Suprapubic skin (tissue), 4 donors: Measurements from ENCODE around the gene STK17A. TPM values are rescaled to one million over a fixed set of nuclear protein-coding genes. Genes with fewer than 3 reads are reported as not detected.

Experiments used
- DNase-seq, 2 donors: peaks; one replicate each; pipeline ENCODE4 v3.0.0-alpha.2; 2019; ENCODE audit warnings: low spot score in 2 of 2
- H3K27ac ChIP-seq: fragments of 200-600 bp; sonication (generic); one replicate; pipeline ENCODE4 v1.5.1; 2019
- H3K27me3 ChIP-seq: fragments of 200-600 bp; sonication (generic); one replicate; pipeline ENCODE4 v1.5.1; 2019
- H3K36me3 ChIP-seq: fragments of 200-600 bp; sonication (generic); one replicate; pipeline ENCODE4 v1.5.1; 2019
- H3K4me1 ChIP-seq: fragments of 200-600 bp; sonication (generic); one replicate; pipeline ENCODE4 v1.5.1; 2019
- H3K4me3 ChIP-seq: fragments of 200-600 bp; sonication (generic); one replicate; pipeline ENCODE4 v1.5.1; 2019; ENCODE audit warnings: mild to moderate bottlenecking
- H3K9me3 ChIP-seq: fragments of 200-600 bp; sonication (generic); one replicate; pipeline ENCODE4 v1.5.1; 2019
- CTCF ChIP-seq, 2 donors: fragments of 200-600 bp in 1 of 2; fragments of 450-650 bp in 1 of 2; sonication (generic) in 1 of 2; IDR thresholded peaks; one replicate each; pipeline ENCODE4 v1.5.1; 2016 to 2019; ENCODE audit warnings: antibody characterized with exemption in 2 of 2, mild to moderate bottlenecking in 1 of 2, moderate library complexity in 1 of 2
- EP300 ChIP-seq: sonication (generic); formaldehyde crosslinking; IDR thresholded peaks from one replicate; pipeline ENCODE4 v1.6.1; 2017; ENCODE audit warnings: antibody characterized with exemption
- POLR2A ChIP-seq, 2 donors: fragments of 450-650 bp; IDR thresholded peaks; one replicate each; pipeline ENCODE4 v1.6.1; 2017; ENCODE audit warnings: antibody characterized with exemption in 2 of 2, mild to moderate bottlenecking in 2 of 2, moderate library complexity in 2 of 2
- POLR2AphosphoS5 ChIP-seq, 3 donors: sonication (generic); formaldehyde crosslinking; IDR thresholded peaks; one replicate each; pipeline ENCODE4 v1.6.1; 2017; ENCODE audit warnings: antibody characterized with exemption in 3 of 3
- WGBS: methylation state at CpG from one replicate; pipeline ENCODE4 v1.1.5; 2018; 5-methylcytosine and 5-hydroxymethylcytosine counted together
- total RNA-seq, 4 donors: library from RNA; depleted of rRNA; stranded (reverse); fragments of >200 nt; gene quantifications; one replicate each; pipeline ENCODE4 v1.1.0, GENCODE V29; 2016

The STK17A gene
- total RNA-seq, 4 donors from 2014 or later, result 14.2 to 18.3 (median 15.9) TPM

DNA sequence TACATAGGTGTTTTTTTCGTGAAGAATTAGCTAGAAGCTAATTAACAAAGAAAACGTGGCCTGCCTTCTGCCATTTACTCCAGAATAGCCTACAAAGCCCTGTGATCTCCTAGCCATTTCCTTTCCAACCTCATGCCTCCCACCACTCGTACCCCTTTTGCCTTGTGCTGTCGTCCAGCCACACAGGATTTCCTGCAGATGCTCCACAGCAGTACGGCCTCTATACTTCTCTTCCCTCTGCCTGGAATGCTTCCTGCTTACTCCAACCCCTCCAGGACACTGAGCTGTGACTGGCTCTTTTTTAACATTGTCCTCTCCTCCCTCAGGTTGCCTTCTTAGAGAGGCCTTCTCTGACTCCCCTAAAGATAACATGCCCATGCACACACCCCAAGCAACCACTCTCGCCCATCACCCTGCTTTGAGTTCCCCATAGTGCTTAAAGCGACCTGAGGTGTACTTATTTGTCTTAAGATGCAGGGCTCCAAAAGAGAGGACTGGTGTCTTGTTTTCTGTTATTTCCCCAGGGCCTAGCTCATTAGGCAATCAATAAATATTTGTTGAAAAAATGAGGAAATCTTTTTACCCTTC, 32.7 kb downstream of the STK17A start:
- no peak for DNase-seq
- H3K4me3 ChIP-seq, result no peak overlapping the region
- WGBS, result 82% methylated on average over 7 of the region's 7 CpGs
- no peaks in the 10 kb centered on the region for H3K9me3 ChIP-seq
- peaks cover 8% of the 10 kb centered on the region for H3K36me3 ChIP-seq
- no peak for TF ChIP-seq CTCF (IDR thresholded peaks at IDR 0.05)
- no peak for TF ChIP-seq EP300
- no peak for TF ChIP-seq POLR2AphosphoS5 (IDR thresholded peaks at IDR 0.05)
- no peak for TF ChIP-seq POLR2A (IDR thresholded peaks at IDR 0.05)
- H3K4me1 ChIP-seq, result peaks cover 25% of the 10 kb centered on the region
- no peaks in the 10 kb centered on the region for H3K27me3 ChIP-seq
- H3K27ac ChIP-seq, result no peak overlapping the region

GRCh38 chr7:43616977-43617376, 34.1 kb downstream of the STK17A start:
- Histone ChIP-seq H3K27ac (no peak overlapping the region), H3K36me3 (peaks cover 13% of the 10 kb centered on the region), H3K9me3 (no peaks in the 10 kb centered on the region), H3K4me1 (peaks cover 17% of the 10 kb centered on the region), H3K4me3 (no peak overlapping the region), H3K27me3 (no peaks in the 10 kb centered on the region)
- TF ChIP-seq EP300 (no peak), CTCF (IDR thresholded peaks at IDR 0.05) (no peak), POLR2AphosphoS5 (IDR thresholded peaks at IDR 0.05) (no peak), POLR2A (IDR thresholded peaks at IDR 0.05) (no peak)
- DNase-seq, result no peak
- WGBS, result 96% methylated on average over 4 of the region's 4 CpGs

DNA sequence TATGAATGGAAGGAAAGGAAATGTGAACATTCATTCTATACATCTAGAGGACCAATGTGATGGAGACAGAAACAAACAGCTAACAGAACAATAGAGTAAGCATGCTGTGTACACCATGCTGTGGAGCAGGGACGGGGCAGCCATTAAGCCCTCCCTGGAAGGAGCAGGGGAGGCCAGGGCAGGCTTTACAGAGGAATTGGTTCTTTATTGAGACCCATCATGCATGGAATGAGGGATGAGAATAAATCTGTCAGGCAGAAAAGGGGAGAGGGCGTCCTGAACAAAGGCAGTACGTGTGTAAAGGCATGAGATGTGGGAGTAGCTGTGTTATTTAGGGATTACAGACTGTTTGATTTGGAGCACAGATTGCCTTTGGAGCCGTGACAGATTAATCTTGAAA, 35.2 kb downstream of the STK17A start:
- Histone ChIP-seq H3K4me3 (no peak overlapping the region), H3K27ac (no peak overlapping the region), H3K9me3 (no peaks in the 10 kb centered on the region), H3K4me1 (peaks cover 6% of the 10 kb centered on the region), H3K27me3 (no peaks in the 10 kb centered on the region), H3K36me3 (peaks cover 13% of the 10 kb centered on the region)
- 87% methylated on average over 4 of the region's 4 CpGs for WGBS
- DNase-seq, result no peak
- no peak for TF ChIP-seq POLR2AphosphoS5 (IDR thresholded peaks at IDR 0.05)
- TF ChIP-seq CTCF (IDR thresholded peaks at IDR 0.05), result no peak
- TF ChIP-seq POLR2A (IDR thresholded peaks at IDR 0.05), result no peak
- no peak for TF ChIP-seq EP300

DNA sequence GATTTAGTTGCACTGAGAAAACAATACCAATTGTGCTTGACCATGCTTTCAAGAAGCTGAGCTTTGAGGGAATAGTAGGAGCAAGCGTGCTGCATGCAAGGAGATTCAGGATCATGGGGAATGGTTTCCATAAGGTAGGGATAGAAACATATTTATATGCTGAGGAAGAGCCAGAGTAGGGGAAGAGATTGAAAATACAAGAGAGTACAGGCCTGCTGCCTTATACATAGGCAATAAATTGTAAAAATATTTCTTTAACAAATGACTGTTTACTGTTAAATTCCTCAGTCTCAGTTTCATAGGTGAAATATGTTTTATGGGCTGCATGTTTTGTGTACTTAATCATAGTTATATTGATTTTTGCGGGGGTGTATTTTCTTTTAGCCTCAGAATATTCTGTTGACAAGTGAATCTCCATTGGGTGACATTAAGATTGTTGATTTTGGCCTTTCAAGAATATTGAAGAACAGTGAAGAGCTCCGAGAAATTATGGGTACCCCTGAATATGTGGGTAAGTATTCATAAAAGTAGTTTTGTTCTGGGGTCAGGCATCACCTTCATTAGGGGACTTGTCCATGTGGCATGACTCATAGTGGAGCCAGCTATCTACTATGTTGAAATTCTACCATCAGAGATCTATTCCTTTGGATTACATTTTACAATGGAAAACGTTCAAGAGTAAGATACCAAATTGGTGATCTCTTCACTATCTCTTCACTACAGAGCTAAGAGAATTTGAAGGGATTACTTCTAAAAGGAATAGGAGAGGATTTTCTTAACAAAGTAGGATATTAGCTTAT, 36.5 kb downstream of the STK17A start:
- Histone ChIP-seq H3K9me3 (no peaks in the 10 kb centered on the region), H3K4me3 (no peak overlapping the region), H3K27me3 (no peaks in the 10 kb centered on the region), H3K36me3 (peaks cover 17% of the 10 kb centered on the region), H3K4me1 (no peaks in the 10 kb centered on the region), H3K27ac (no peak overlapping the region)
- TF ChIP-seq EP300, result no peak
- TF ChIP-seq POLR2AphosphoS5 (IDR thresholded peaks at IDR 0.05), result no peak
- no peak for DNase-seq
- 90% methylated on average over 4 of the region's 4 CpGs for WGBS

- DNase-seq, result no peak
- Histone ChIP-seq H3K4me3 (no peak overlapping the region), H3K4me1 (no peaks in the 10 kb centered on the region), H3K27me3 (no peaks in the 10 kb centered on the region), H3K27ac (no peak overlapping the region), H3K36me3 (peaks cover 20% of the 10 kb centered on the region), H3K9me3 (no peaks in the 10 kb centered on the region)
- no peak for TF ChIP-seq EP300
- WGBS, result 81% methylated on average over 5 of the region's 5 CpGs
Measured at GRCh38 chr7:43621729-43622448, 39.0 kb downstream of the STK17A start.

GRCh38 chr7:43624156-43624555, 41.2 kb downstream of the STK17A start:
- 75% methylated on average over 2 of the region's 2 CpGs for WGBS
- Histone ChIP-seq H3K4me1 (no peaks in the 10 kb centered on the region), H3K27ac (no peak overlapping the region), H3K27me3 (no peaks in the 10 kb centered on the region), H3K9me3 (no peaks in the 10 kb centered on the region), H3K36me3 (peaks cover 20% of the 10 kb centered on the region), H3K4me3 (no peak overlapping the region)
- no peak for DNase-seq
- no peak for TF ChIP-seq CTCF (IDR thresholded peaks at IDR 0.05)
